Liver (tissue), 3 donors: Measurements from ENCODE around the gene CASP9.
"Not testable (repeated sequence)": the region's sequence is repeated elsewhere in the genome, so short reads cannot be mapped to it uniquely, and the experiment has no call there.

Experiments
- EGR1 ChIP-seq, 2 donors: IDR thresholded peaks; 2 replicates each; pipeline ENCODE4 v1.6.1; 2016 to 2018; ENCODE audit warnings: antibody characterized with exemption in 2 of 2, low read depth in 2 of 2
- FOXA1 ChIP-seq: IDR thresholded peaks from 2 replicates; pipeline ENCODE4 v1.6.1; 2016; ENCODE audit warnings: antibody characterized with exemption
- GABPA ChIP-seq, 2 donors: IDR thresholded peaks in 1 of 2; conservative IDR thresholded peaks in 1 of 2; 2 replicates each; pipeline ENCODE4 v1.6.1; 2016; ENCODE audit warnings: antibody characterized with exemption in 2 of 2, mild to moderate bottlenecking in 1 of 2, moderate library complexity in 1 of 2
- JUND ChIP-seq, 2 donors: IDR thresholded peaks; 2 replicates each; pipeline ENCODE4 v1.6.1; 2016; ENCODE audit warnings: antibody characterized with exemption in 2 of 2
- SP1 ChIP-seq: IDR thresholded peaks from 2 replicates; pipeline ENCODE4 v1.6.1; 2018; ENCODE audit warnings: antibody characterized with exemption, mild to moderate bottlenecking
- TAF1 ChIP-seq: conservative IDR thresholded peaks from 2 replicates; pipeline ENCODE4 v1.6.1; 2016; ENCODE audit warnings: antibody characterized with exemption, mild to moderate bottlenecking
- TF ChIP-seq, protein P1 (sequence below): IDR thresholded peaks from 2 replicates; pipeline ENCODE4 v1.6.1; 2016; ENCODE audit warnings: antibody characterized with exemption, mild to moderate bottlenecking
- TF ChIP-seq, protein P2 (sequence below): IDR thresholded peaks from 2 replicates; pipeline ENCODE4 v1.6.1; 2016; ENCODE audit warnings: antibody characterized with exemption
- TF ChIP-seq, protein P3 (sequence below): fragments of 150-350 bp; IDR thresholded peaks from 2 replicates; pipeline ENCODE4 v1.5.1; 2017; ENCODE audit warnings: improper control_type of control experiment, low read depth, low read length; ENCODE audit not compliant: missing input control
- TF ChIP-seq, protein P4 (sequence below): IDR thresholded peaks from 2 replicates; pipeline ENCODE4 v1.6.1; 2016; ENCODE audit warnings: antibody characterized with exemption
- TF ChIP-seq, protein P5 (sequence below): IDR thresholded peaks from 2 replicates; pipeline ENCODE4 v1.6.1; 2016; ENCODE audit warnings: antibody characterized with exemption
- donor health status: healthy.
- donor health status: healthy.

DNA sequence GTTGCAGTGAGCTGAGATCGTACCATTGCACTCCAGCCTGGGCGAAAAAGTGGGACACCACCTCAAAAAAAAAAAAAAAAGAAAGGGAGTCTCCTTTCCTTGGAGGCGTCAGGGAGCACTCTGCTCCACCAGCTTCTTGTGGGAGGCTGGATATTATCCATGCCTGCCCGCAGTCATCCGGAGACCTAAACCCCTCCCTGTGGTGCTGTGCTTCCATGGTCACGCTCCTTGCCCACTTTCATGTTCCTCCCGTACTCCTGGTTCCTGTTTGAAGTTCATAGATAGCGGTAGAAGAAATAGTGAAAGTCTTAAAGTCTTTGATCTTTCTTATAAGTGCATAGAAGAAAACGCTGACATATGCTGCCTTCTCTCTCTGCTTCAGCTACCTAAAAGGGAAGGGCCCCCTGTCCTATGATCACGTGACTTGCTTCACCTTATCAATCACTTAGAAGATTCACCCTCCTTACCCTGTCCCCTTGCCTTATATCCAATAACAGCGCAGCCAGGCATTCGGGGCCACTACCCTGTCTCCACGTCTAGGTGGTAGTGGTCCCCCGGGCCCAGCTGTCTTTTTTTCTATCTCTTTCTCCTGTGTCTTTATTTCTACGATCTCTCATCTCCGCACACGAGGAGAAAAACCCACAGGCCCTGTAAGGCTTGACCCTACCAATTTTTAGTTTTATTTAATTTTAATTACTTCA, 2.7 kb downstream of the CASP9 start:
- TF ChIP-seq, protein P1, sequence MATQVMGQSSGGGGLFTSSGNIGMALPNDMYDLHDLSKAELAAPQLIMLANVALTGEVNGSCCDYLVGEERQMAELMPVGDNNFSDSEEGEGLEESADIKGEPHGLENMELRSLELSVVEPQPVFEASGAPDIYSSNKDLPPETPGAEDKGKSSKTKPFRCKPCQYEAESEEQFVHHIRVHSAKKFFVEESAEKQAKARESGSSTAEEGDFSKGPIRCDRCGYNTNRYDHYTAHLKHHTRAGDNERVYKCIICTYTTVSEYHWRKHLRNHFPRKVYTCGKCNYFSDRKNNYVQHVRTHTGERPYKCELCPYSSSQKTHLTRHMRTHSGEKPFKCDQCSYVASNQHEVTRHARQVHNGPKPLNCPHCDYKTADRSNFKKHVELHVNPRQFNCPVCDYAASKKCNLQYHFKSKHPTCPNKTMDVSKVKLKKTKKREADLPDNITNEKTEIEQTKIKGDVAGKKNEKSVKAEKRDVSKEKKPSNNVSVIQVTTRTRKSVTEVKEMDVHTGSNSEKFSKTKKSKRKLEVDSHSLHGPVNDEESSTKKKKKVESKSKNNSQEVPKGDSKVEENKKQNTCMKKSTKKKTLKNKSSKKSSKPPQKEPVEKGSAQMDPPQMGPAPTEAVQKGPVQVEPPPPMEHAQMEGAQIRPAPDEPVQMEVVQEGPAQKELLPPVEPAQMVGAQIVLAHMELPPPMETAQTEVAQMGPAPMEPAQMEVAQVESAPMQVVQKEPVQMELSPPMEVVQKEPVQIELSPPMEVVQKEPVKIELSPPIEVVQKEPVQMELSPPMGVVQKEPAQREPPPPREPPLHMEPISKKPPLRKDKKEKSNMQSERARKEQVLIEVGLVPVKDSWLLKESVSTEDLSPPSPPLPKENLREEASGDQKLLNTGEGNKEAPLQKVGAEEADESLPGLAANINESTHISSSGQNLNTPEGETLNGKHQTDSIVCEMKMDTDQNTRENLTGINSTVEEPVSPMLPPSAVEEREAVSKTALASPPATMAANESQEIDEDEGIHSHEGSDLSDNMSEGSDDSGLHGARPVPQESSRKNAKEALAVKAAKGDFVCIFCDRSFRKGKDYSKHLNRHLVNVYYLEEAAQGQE, result not testable (repeated sequence)
- TF ChIP-seq, protein P2, sequence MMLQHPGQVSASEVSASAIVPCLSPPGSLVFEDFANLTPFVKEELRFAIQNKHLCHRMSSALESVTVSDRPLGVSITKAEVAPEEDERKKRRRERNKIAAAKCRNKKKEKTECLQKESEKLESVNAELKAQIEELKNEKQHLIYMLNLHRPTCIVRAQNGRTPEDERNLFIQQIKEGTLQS, result not testable (repeated sequence)
- TF ChIP-seq, protein P3, sequence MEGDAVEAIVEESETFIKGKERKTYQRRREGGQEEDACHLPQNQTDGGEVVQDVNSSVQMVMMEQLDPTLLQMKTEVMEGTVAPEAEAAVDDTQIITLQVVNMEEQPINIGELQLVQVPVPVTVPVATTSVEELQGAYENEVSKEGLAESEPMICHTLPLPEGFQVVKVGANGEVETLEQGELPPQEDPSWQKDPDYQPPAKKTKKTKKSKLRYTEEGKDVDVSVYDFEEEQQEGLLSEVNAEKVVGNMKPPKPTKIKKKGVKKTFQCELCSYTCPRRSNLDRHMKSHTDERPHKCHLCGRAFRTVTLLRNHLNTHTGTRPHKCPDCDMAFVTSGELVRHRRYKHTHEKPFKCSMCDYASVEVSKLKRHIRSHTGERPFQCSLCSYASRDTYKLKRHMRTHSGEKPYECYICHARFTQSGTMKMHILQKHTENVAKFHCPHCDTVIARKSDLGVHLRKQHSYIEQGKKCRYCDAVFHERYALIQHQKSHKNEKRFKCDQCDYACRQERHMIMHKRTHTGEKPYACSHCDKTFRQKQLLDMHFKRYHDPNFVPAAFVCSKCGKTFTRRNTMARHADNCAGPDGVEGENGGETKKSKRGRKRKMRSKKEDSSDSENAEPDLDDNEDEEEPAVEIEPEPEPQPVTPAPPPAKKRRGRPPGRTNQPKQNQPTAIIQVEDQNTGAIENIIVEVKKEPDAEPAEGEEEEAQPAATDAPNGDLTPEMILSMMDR, result not testable (repeated sequence)
- TF ChIP-seq GABPA (IDR thresholded peaks at IDR 0.05 in 1 of 2, conservative IDR thresholded peaks at IDR 0.05 in 1 of 2); TAF1; EGR1 (IDR thresholded peaks at IDR 0.05; ENCODE audit: low read depth in 2 of 2); JUND (IDR thresholded peaks at IDR 0.05); SP1; FOXA1: not testable (repeated sequence)
- TF ChIP-seq, protein P4, sequence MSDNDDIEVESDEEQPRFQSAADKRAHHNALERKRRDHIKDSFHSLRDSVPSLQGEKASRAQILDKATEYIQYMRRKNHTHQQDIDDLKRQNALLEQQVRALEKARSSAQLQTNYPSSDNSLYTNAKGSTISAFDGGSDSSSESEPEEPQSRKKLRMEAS, result not testable (repeated sequence)
- TF ChIP-seq, protein P5, sequence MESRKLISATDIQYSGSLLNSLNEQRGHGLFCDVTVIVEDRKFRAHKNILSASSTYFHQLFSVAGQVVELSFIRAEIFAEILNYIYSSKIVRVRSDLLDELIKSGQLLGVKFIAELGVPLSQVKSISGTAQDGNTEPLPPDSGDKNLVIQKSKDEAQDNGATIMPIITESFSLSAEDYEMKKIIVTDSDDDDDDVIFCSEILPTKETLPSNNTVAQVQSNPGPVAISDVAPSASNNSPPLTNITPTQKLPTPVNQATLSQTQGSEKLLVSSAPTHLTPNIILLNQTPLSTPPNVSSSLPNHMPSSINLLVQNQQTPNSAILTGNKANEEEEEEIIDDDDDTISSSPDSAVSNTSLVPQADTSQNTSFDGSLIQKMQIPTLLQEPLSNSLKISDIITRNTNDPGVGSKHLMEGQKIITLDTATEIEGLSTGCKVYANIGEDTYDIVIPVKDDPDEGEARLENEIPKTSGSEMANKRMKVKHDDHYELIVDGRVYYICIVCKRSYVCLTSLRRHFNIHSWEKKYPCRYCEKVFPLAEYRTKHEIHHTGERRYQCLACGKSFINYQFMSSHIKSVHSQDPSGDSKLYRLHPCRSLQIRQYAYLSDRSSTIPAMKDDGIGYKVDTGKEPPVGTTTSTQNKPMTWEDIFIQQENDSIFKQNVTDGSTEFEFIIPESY, result not testable (repeated sequence)
